Lower lobe of right lung (tissue), 2 donors: ENCODE results near the gene FXN. TPM values are rescaled to one million over a fixed set of nuclear protein-coding genes. Genes with fewer than 3 reads are reported as not detected.

ENCODE experiments used
- ATAC-seq, 2 donors: fragments of 200-7000 bp; cut with Tn5 transposase; one replicate each; pipeline ENCODE4 v1.9.1; 2020 to 2022; ENCODE audit warnings: mild to moderate bottlenecking in 2 of 2, moderate library complexity in 2 of 2
- DNase-seq: peaks from one replicate; pipeline ENCODE4 v3.0.0-alpha.2; 2020
- H3K27ac ChIP-seq: fragments of 200-600 bp; one replicate; pipeline ENCODE4 v1.8.0; 2022
- H3K27me3 ChIP-seq: fragments of 200-600 bp; one replicate; pipeline ENCODE4 v1.8.0; 2022; ENCODE audit warnings: low read depth
- H3K36me3 ChIP-seq: fragments of 200-600 bp; one replicate; pipeline ENCODE4 v1.8.0; 2022; ENCODE audit warnings: mild to moderate bottlenecking
- H3K4me1 ChIP-seq: fragments of 200-600 bp; one replicate; pipeline ENCODE4 v1.8.0; 2022
- H3K4me3 ChIP-seq: fragments of 200-600 bp; one replicate; pipeline ENCODE4 v1.8.0; 2022; ENCODE audit warnings: mild to moderate bottlenecking
- H3K9me3 ChIP-seq: fragments of 200-600 bp; one replicate; pipeline ENCODE4 v1.8.0; 2022
- CTCF ChIP-seq: fragments of 200-600 bp; IDR thresholded peaks from one replicate; pipeline ENCODE4 v1.8.0; 2022; ENCODE audit warnings: antibody characterized with exemption, mild to moderate bottlenecking
- intact Hi-C: fragments of 100-400 bp; cut with DNase I; formaldehyde crosslinking; loops from one replicate; pipeline ENCODE4 v1.11.0; 2022
- total RNA-seq: library from RNA; stranded (reverse); fragmentation: NEBNext Ultra II Directional; extraction: Animal tissue kit (Norgen Biotek cat#: 25700); gene quantifications from one replicate; pipeline ENCODE4 v1.2.1, GENCODE V29; 2021
- donor health status: DM: no; HTN: yes; CAD: no; lungs with severe emphysema.

The FXN gene
- total RNA-seq, 1 donor from 2014 or later, result 10.9 TPM

GRCh38 chr9:69058101-69058500 is 22.5 kb downstream of the FXN start:
- Histone ChIP-seq H3K36me3 (no peaks in the 10 kb centered on the region), H3K27me3 (no peaks in the 10 kb centered on the region), H3K4me1 (peaks cover 11% of the 10 kb centered on the region), H3K27ac (no peak overlapping the region), H3K9me3 (no peaks in the 10 kb centered on the region), H3K4me3 (no peak overlapping the region)
- DNase-seq (no peak), ATAC-seq (peak; percentile 7 to 53)
- intact Hi-C loops, result no loop called here
- TF ChIP-seq CTCF, result no peak

GRCh38 chr9:69060766-69061165 is 25.2 kb downstream of the FXN start:
- no peak for TF ChIP-seq CTCF
- intact Hi-C loops, result no loop called here
- H3K36me3 ChIP-seq, result peaks cover 1% of the 10 kb centered on the region

DNA sequence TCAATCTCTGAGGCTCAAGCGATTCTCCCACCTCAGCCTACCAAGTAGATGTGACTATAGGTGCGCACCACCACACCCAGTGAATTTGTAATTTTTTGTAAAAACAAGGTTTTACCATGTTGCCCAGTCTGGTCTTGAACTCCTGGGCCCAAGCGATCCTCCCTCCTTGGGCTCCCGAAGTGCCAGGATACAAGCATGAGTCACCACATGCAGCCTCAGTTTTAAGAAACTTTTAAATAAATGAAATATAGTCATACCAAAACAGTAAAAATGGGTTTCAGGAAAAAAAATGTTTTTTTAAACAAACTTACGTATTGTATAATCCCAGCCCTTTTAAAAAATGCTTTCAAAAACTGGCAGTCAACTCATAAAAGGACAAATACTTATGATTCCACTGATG is 26.6 kb downstream of the FXN start:
- Histone ChIP-seq H3K36me3 (peaks cover 15% of the 10 kb centered on the region), H3K9me3 (no peaks in the 10 kb centered on the region), H3K4me3 (no peak overlapping the region), H3K27me3 (no peaks in the 10 kb centered on the region), H3K4me1 (no peaks in the 10 kb centered on the region), H3K27ac (no peak overlapping the region)
- TF ChIP-seq CTCF, result no peak
- no peak for ATAC-seq
- intact Hi-C loops, result no loop called here
- DNase-seq, result no peak

More at GRCh38 chr9:69060766-69061165, 25.2 kb downstream of the FXN start:
- Histone ChIP-seq H3K27ac (no peak overlapping the region), H3K27me3 (no peaks in the 10 kb centered on the region), H3K4me3 (no peak overlapping the region), H3K4me1 (no peaks in the 10 kb centered on the region), H3K9me3 (no peaks in the 10 kb centered on the region)
- DNase-seq (no peak), ATAC-seq (no peak)

DNA sequence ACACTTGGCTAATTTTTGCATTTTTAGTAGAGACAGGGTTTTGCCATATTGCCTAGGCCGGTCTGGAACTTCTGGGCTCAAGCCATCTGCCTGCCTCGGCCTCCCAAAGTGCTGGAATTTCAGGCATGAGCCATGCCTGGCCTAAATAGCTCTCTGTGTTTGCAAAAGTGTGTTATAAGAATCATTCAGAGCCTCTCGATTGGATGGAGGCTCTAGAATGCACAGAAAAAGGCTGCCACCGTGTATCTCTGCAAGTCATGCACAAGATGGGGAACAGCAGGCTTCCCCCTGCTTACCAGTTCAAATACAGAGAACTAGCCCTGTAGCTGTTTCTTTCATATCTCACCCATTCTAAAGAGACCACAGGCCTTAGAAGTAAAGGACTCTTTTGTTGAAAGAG is 28.3 kb downstream of the FXN start:
- Histone ChIP-seq H3K27me3 (no peaks in the 10 kb centered on the region), H3K36me3 (peaks cover 27% of the 10 kb centered on the region), H3K4me3 (no peak overlapping the region), H3K27ac (no peak overlapping the region), H3K4me1 (no peaks in the 10 kb centered on the region), H3K9me3 (no peaks in the 10 kb centered on the region)
- intact Hi-C loops, result no loop called here
- DNase-seq, result no peak
- peak in 1 of 2 donors; percentile 35 for ATAC-seq
- no peak for TF ChIP-seq CTCF

DNA sequence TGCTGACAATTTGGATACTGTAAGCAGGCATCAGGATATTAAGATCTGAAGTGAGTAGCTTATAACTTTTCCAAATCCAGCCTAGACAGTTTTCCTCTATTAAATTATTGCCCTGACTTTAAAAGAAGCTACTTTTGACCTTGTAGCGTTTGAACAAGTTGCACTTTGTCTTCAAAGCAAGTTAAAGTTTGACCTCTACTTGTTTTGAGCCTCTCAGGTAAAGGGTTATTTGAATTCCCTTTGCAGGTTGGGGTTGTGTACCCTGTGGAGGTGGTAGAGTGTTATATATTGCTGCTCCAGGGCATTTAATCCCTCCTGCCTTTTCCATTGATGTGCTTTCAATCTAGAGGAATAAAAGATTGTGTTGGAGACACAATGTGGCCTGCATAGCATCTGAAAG is 30.1 kb downstream of the FXN start:
- no peaks in the 10 kb centered on the region for H3K9me3 ChIP-seq
- H3K4me1 ChIP-seq, result no peaks in the 10 kb centered on the region
- no peak for TF ChIP-seq CTCF
- H3K36me3 ChIP-seq, result peaks cover 27% of the 10 kb centered on the region
- DNase-seq (no peak), ATAC-seq (no peak)
- H3K4me3 ChIP-seq, result no peak overlapping the region
- H3K27me3 ChIP-seq, result no peaks in the 10 kb centered on the region
- intact Hi-C loops, result no loop called here
- H3K27ac ChIP-seq, result no peak overlapping the region

GRCh38 chr9:69066955-69067354 is 31.4 kb downstream of the FXN start:
- no peak overlapping the region for H3K27ac ChIP-seq
- peak; percentile 16 to 40 for ATAC-seq
- no peaks in the 10 kb centered on the region for H3K4me1 ChIP-seq
- no peak for TF ChIP-seq CTCF
- no peak overlapping the region for H3K4me3 ChIP-seq
- no peaks in the 10 kb centered on the region for H3K9me3 ChIP-seq
- H3K27me3 ChIP-seq, result no peaks in the 10 kb centered on the region
- peaks cover 27% of the 10 kb centered on the region for H3K36me3 ChIP-seq
- DNase-seq, result no peak
- intact Hi-C loops, result no loop called here
